GM21526 (cell line): Measurements from ENCODE around the gene WAPL.

Experiments
- ATAC-seq: cut with Tn5 transposase; IDR thresholded peaks from one replicate; pipeline ENCODE4 v1.9.1; 2021; ENCODE audit warnings: moderate library complexity; ENCODE audit not compliant: unreplicated experiment, low FRiP score

WAPL gene

DNA sequence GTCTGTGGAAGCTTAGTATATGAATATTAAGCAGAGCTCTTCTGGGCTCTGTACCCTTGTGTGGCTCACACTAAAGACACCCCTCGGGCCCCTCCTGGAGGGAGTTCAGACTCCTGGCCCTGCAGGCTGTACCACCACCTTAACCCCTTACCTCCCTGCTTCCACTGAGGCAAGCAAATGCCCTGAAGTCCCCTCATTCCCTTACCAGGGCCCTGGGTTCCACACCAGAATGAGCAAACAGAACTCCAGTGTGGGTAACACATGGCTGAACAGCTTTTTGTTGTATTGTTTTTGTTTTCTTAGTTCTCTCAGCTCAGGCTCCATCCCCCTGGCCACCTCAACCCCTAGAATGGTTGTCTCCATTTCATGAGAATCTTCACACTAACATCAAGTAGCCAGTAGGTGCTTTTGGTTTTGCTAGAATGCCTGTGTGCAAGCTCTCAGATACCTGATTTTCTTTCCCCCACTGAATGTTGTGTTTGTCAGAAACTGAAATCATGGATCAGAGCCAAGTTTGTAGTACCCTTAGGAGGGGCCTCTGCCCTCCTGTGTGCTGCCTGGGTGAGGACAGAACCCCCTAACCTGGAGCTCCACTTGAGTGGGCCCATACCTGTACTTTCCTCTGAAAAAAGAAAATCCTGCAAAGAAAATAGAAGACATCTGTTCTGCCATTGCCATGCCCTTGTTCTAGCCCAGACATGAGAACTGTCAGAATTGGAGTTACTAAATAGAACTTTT, 2.8 kb upstream of the WAPL start:
- no peak for ATAC-seq

- ATAC-seq, result no peak
These were observed 1.8 kb upstream of the WAPL start for GRCh38 chr10:86523348-86523747.

- ATAC-seq, result no peak
These were observed 891 bp upstream of the WAPL start for GRCh38 chr10:86522510-86522855.

DNA sequence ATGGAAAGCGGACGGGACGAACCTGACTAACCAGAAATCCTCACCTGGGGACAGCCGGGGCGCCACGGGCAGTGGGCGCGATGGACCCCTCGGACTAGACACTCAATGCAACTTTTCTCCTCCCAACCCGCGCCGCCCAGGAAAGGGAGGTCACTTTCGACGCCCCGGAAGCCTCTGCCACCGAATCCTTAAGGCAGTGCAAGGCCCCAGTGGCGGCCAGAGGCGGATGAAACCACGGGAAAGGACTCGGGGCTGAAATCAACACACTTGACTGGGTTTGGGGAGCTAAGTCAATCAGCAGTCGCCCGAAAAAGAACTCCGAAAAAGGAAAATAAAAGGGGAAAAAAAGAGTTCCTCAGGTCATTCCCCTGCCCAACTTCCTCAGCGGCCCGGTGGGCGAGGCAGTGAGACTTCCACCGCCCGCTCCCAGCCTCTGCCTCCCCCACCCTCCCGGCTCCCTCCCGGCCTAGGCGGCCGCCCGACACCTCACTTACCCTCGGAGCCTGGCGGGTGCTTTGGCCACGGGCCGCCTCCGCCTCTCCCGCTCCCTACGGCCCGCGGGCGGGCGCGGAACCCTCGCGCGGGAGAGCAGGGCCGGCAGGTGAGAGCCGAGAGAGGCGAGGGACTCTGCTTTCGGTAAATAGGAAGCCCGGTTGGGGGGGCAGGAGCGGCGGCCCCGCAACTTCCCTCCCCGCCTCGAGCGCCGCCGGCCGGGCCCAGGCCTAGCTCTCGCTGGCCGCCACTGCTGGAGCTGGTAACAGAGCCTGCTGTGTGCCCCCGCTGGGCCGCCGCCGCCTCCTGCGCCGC, 518 bp downstream of the WAPL start:
- ATAC-seq, result peak; percentile 22

DNA sequence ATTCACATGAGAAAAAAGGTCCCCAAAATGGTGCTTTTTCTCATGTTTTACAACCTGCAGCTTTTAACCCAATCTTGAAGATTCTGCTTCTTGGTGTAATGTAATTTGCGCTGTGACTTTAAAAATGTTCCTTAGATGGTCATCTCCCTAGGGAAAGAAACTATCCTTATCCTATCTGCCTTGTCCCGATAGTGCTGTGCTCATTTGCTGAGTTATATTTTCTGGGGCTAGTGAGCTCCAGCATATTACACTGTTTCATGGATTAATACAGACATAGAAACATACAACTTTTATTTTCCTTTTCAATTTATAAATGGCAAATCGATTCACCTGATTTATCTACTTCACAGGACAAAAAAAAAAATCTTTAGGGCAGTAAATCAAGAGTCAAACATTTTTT, 2.8 kb downstream of the WAPL start:
- no peak for ATAC-seq

DNA sequence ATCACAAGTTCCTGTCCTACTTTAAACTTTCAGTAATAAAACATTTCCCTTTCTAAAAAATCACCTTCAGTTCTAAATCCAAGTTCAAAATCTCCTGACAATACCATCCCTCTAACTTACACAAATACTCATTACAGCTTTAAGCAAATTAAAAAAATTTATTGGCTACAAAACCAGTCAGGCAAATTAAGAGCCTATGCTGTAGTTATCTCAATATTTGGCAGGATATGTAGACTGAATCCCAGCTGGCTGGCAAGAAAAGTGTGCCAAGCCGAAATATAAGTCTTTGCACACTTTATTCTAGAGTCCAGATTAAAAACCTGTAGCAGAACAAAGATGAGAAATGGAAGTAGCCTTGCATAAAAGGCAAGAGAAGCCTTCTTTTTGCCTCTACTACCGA, 9.5 kb downstream of the WAPL start:
- ATAC-seq, result no peak

- no peak for ATAC-seq
These were observed 10.3 kb downstream of the WAPL start for GRCh38 chr10:86511027-86511865.

DNA sequence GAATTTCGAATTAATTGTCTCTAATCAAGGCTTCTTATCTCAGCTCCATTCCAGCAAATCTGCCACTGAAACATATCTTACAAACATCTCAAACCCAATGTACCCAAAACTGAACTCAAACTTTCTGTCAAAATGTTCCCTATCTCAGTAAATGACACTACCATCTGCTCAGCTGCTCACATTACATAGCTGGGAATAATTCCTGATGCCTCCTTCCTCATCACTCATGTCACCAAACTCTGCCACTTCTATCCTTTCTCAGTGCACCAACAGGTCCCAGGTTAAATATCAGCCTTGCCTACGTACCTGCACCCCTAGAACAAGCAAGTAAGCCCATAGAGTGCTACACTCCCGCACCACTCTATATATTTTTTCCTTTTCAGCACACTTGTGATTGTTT, 12.4 kb downstream of the WAPL start:
- no peak for ATAC-seq

DNA sequence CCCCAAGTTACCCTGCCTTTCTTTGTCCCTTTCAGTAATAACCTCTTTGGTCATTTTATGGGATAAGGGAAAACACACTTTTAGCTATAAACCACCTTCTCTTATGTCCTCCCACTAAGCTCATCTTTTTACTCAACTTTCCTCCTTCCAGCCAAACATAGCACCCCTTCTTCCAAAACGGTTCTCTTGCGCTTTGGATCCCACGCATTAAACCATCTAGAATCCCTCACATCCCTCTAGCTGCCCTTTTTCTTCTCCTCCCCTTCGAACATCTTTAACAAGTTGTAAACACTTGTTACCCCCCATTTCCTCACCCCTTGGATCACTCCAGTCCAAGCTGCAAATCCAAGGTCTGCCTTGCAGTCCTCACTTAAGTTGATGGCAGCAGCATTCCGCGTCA, 13.4 kb downstream of the WAPL start:
- ATAC-seq, result no peak

- no peak for ATAC-seq
These were observed 15.1 kb downstream of the WAPL start for GRCh38 chr10:86506499-86506898.

GRCh38 chr10:86506062-86506461, 15.5 kb downstream of the WAPL start:
- no peak for ATAC-seq

- ATAC-seq, result no peak
These were observed 17.1 kb downstream of the WAPL start for GRCh38 chr10:86504510-86504909.

DNA sequence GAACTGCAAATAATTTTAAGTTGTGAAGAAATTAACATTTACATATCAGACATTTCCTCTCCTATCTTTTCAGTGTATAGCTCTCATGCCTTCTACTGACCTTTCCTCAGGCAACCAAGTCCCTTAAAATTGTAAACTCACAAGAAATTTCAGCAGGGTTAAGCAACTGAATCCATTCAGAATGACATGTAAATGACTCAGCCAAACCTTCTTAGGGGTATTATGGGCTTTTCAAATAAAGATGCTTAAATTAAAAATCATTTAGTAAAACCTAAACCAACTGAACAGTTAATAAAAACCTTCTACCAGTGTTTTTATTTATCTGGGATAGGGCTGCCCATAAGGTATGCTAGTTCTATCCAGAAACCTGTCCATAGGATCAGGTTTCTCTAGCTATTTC, 20.7 kb downstream of the WAPL start:
- no peak for ATAC-seq

- ATAC-seq, result no peak
These were observed 23.0 kb downstream of the WAPL start for GRCh38 chr10:86498598-86498997.

DNA sequence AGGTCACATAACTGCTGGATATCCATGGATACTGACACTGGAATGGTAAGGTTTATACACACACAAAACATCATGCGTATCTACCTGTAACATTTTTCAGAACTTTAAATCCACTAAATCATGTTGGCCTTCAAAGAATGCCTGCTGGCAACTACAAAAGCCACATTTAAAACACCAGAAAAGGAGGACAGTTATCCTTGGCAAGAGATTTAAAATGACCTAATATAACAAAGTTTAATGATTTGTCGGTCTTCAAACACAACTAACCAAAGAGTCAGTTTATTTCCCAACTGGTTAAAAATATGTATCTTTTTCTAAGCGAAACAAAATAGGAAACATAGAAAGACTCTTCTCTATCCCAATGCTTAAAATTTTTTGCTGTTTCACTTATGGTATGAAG, 24.0 kb downstream of the WAPL start:
- ATAC-seq, result no peak

DNA sequence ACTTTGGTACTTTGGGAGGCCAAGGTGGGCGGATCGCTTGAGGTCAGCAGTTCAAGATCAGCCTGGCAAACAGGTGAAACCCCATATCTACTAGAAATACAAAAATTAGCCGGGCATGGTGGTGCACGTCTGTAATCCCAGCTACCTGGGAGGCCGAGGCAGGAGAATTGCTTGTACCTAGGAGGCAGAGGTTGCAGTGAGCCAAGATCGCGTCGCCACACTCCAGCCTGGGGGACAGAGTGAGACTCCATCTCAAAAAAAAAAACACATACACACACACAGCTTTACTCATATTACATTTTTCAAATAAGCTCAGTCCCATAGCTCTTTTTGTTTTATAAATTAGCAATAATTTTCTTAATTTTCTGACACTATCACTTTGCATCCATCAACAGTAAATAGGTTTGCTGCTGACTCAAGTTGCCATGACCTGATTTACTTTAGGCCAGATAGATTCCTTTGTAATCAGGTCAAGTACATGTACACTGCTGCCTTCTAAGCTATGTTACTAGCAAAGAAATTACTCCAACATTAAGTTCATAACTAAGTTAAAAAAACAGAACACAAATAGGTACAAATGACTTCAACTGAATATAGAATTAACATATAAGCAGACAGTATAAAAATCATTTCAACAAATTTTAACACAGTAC, 31.5 kb downstream of the WAPL start:
- no peak for ATAC-seq

DNA sequence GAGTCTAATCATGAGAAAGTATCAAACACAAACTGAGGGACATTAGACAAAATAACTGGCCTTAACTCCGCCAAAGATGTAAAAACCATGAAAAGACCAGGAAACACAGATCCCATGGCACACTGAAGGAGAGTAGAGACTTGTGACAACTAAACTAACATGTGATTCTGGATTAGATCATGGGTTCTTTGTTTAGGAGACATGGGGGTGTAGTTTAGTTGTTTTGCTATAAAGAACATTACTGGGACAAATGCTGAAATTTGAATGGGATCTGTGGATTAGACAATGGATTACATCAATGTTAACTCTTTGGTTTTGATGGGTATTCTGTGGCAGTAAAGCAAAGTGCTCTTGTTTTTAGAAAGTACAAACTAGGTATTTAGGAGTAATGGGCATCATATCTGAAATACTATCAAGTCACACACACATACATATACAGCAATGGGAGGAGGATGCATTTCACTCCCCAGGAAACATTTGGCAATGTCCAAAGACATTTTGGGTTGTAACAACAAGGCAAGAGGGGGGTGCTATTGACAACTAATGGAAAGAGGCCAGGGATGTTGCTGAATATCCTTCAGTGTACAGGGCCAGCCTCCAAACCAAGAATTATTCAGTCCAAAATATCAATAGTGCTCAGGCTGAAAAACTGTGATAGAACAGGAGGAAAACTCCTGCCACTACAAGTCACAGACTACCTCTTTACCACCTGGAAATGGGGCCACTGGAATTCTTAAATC, 32.4 kb downstream of the WAPL start:
- ATAC-seq, result no peak

GRCh38 chr10:86486856-86487255, 34.7 kb downstream of the WAPL start:
- peak; percentile 60 for ATAC-seq

DNA sequence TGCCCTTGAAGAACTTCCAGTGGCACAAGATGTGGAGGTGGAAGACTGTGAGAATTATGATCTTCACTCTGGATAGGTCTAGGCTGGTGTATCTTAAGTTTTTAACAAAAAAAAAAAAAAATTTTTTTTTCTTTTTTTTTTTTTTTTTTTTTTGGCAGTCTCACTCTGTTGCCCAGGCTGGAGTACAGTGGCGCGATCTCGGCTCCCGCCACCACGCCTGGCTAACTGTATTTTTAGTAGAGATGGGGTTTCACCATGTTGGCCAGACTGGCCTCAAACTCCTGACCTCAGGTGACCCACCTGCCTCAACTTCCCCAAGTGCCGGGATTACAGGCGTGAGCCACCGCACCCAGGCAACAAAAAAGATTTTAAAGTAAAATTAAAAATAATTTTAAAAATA, 37.9 kb downstream of the WAPL start:
- ATAC-seq, result no peak

DNA sequence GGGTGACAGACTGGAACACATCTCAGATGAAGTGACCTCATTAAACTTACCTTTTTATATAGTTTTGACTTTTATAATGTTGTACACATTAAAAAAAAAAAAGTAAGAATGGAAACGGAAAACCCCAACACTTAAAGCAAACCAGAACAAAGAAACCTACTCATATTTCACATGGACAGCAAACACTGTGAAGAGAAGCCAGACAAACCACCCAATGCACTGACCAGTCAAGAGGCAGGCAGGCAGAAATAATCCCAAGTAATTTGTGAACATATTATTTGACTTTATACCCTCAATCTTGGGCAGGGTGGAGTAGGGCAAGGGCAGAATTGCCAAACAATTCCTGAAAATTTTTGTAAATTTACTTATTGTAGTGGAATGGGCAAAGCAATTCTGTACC, 39.8 kb downstream of the WAPL start:
- no peak for ATAC-seq
